HG02970 (cell line): ENCODE measurements around the gene ZCCHC24.

Source experiments
- ATAC-seq: cut with Tn5 transposase; IDR thresholded peaks from one replicate; pipeline ENCODE4 v1.9.1; 2021; ENCODE audit warnings: mild to moderate bottlenecking, moderate library complexity, moderate number of reproducible peaks; ENCODE audit not compliant: unreplicated experiment, low FRiP score

The ZCCHC24 gene

GRCh38 chr10:79445161-79445976, at the start of gene ZCCHC24:
ZCCHC24 (minus strand) TSS chr10:79445624; CDS start chr10:79445440, 184 bp downstream.
- ATAC-seq, result peak; percentile 92

- no peak for ATAC-seq
These were observed 48.4 kb upstream of the ZCCHC24 start for GRCh38 chr10:79493806-79494205.

DNA sequence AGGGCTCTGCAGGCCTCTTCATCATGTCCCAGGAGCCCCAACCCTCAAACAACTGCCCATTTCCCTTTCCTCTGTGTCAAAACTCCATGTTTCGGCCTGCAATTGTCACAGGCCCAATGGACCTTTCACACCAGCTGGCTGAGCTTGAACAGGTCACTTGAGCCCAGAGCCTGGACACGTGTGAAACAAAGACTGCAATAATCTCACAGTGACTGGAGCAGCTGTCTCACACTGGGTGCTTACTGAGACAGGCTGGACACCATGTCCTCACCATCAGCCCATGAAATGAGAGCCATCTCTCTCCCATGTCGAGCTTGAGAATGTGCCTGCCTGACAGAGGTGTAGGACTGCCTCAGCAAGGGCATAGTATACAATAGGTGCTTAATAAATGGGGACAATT, 47.4 kb upstream of the ZCCHC24 start:
- no peak for ATAC-seq

GRCh38 chr10:79492256-79492655, 46.8 kb upstream of the ZCCHC24 start:
- no peak for ATAC-seq

GRCh38 chr10:79491143-79491835, 45.9 kb upstream of the ZCCHC24 start:
- no peak for ATAC-seq

GRCh38 chr10:79490400-79491142, 45.1 kb upstream of the ZCCHC24 start:
- no peak for ATAC-seq

DNA sequence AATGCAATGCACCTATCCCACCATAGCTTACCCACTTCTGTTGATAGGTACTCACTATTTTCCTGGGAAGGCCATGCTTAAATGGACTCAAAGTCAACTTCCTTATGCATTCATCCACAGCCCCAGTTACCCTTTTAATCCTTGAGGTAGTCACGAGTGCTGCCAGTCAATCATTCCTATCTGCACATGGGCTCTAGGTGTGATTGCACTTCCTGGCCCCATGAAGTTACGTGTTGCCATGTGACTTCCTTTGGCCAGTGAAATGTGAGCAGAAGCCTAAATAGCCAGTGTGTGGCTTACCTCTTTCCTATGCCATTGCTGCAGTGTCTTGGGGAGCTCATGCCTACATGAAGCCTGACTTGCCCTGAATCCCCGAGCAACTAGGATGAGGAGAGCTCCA, 43.4 kb upstream of the ZCCHC24 start:
- no peak for ATAC-seq

- no peak for ATAC-seq
These were observed 42.9 kb upstream of the ZCCHC24 start for GRCh38 chr10:79488336-79488735.

DNA sequence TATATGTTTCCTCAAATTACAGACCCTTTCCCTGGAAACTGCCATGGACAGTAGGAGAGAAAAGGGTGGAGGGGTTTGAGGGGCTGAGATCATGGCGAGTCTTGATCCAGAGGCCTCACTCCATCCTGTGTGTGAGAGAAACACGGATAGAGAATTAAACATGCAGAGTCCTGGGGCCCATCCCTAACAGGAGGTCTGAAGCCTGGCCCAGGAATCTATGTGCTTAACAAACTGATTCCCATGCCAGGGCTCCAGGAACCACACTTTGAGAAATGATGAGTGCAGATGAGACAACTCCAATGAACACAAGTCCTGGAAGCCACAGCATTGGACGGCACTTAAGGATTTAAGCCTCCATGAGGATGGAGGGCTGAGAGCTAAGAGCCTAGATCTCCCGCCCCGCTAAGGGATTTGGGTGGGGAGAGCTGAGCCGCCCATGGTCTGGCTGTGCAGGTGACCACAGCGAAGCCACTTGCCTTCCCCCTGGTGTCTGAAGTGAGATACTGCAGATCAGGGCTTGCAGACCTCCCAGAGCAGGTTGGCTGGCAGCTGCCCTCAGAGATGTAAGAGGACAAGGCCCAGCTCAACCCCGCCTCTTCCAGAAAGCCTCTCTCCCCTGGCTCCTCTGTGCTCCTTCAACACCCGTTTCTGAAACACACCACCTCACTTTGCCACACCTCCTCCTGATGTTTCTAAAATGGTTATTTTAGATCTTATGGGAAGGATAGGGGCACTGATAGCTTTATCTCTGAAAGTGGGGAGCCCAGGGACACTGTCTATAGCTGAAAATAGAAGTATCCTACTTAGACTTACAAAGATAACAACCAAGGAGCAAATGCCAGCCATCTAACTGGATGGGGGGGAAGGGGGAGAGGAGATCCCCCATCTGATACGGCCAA, 42.1 kb upstream of the ZCCHC24 start:
- ATAC-seq, result no peak

DNA sequence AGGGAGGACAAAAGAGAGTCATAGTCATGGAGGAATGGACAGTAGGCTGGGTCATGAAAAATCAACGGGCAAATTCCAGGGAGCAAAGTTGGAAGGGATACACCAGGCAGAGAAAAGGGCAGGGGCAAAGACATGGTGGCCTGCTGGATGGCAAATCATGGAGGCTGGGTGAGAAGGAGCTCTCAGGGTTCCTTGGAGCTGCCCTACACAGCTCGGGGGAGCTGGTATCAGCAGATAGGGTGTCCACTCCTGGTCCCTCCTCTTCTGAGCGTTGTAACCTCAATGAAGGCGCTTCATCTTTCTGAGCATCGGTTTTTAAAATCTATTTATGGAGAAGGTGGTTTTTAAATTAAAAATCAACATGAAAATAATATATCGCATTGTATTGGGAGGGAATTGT, 39.1 kb upstream of the ZCCHC24 start:
- no peak for ATAC-seq

DNA sequence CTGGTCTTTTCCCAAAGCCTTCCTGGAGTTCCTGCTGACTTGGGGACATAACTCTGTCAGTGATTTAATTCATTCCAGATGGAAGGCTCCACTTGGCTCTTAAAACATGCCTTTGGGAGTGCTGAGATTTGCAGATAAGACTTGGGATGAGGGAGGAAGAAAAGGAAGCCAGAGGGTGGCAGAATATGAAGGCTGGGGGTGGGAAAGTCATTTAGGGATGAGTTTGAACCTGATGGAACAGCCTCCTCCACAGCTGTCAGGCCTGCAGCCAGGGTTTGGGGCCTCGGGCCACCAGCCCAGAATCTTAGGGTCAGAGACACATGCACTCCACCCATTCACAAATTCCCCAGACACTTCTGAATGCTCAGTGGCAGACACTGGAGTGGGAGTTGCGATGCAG, 38.5 kb upstream of the ZCCHC24 start:
- ATAC-seq, result no peak

GRCh38 chr10:79483299-79483698, 37.9 kb upstream of the ZCCHC24 start:
- no peak for ATAC-seq

DNA sequence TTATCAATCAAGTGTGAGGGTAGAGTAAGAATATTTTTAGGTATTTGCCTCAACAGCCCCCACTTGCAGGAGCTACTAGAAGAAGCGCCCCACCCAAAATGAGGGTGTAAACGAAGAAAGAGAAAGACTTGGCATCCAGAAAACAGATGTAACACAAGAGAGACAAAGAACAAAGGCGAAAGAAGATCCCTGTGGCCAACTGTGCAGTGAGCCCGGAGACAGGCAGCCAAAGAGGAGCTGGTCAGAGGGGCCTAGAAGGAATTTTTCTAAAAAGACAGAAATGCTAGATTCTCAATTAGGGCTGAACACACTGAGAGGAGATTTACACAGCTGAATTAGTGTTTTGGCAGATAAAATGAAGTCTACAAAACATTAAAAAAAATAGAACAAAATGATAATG, 37.3 kb upstream of the ZCCHC24 start:
- no peak for ATAC-seq

- ATAC-seq, result no peak
These were observed 36.9 kb upstream of the ZCCHC24 start for GRCh38 chr10:79482304-79482703.

DNA sequence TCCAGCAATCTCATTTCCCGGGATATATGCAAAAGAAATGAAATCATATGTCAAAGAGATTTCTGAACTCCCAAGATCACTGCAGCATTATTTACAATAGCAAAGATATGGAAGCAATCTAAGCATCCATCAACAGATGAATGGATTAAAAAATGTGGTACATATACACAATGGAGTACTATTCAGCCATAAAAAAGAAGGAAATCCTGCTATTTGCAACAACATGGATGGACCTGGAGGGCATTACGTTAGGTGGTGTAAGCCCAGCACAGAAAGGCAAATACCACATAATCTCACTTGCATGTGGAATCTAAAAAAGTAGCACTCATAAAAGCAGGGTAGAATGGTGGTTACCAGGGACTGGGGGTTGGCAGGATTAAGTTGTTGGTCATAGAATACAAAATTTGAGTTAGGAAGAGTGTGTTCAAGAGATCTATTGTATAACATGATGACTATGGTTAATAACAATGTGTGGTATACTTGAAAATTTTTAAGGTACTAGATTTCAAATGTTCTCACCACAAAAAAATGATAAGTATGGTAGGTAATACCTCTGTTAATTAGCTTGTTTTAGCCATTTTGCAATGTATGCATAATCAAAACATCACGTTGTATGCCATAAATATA, 34.0 kb upstream of the ZCCHC24 start:
- no peak for ATAC-seq

DNA sequence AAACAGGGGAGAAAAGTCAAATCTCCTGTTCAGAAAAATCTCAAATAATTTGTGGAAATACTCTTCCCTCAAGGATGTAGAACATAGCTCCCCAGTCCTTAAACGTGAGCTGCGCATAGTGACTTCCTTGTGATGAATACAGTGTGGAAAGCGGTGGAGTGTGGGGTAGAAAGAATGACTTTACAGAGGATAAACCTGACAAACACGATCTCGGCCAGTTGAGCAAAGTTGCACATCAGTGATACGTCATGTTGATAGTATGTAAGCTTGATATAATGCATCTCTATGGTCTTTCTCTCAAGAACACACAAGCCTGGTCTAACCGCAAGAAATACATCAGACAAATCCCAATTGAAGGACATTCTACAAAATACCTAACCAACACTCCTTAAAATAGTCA, 32.0 kb upstream of the ZCCHC24 start:
- ATAC-seq, result no peak

- no peak for ATAC-seq
These were observed 31.2 kb upstream of the ZCCHC24 start for GRCh38 chr10:79476645-79477044.

DNA sequence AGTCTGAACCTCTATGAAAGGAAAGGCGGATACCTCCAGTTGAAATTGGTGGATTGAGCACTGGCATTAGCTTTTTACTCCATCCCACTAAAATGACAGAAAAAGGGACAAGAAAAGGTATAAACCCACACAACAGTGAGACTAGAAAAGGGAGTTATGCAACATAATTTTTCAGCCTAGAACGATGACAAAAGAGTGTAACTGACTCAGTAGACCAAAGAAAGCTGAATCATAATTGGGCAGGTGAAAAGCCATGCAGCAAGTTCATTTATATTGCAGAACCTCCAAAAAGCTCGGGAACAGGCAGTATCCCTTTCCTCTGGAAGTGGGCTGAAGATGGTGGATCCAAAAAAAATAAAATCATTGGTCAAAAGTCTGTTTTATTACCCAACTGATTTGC, 30.5 kb upstream of the ZCCHC24 start:
- ATAC-seq, result no peak

- no peak for ATAC-seq
These were observed 29.8 kb upstream of the ZCCHC24 start for GRCh38 chr10:79475119-79475653.
